Raji (cell line): Measurements from ENCODE around the gene CLNS1A.

Source experiments
- POLR2A ChIP-seq: IDR thresholded peaks from 2 replicates; pipeline ENCODE4 v1.6.1; 2011; ENCODE audit warnings: low read depth, low read length, control low read depth; ENCODE audit not compliant: insufficient read depth

CLNS1A gene

GRCh38 chr11:77589521-77590193, 47.9 kb downstream of the CLNS1A start, which contains the start of gene AQP11:
Gene AQP11, plus strand, starts transcription at chr11:77589953. Its CDS starts 40 bp downstream, at chr11:77589993.
- peak; percentile 61 for TF ChIP-seq POLR2A

GRCh38 chr11:77589181-77589520, 48.4 kb downstream of the CLNS1A start:
- no peak for TF ChIP-seq POLR2A

- no peak for TF ChIP-seq POLR2A
These were observed 56.8 kb downstream of the CLNS1A start for GRCh38 chr11:77580712-77581337.

GRCh38 chr11:77569676-77570070, 67.9 kb downstream of the CLNS1A start:
- no peak for TF ChIP-seq POLR2A

GRCh38 chr11:77568916-77569675, 68.5 kb downstream of the CLNS1A start:
- TF ChIP-seq POLR2A: no peak

- TF ChIP-seq POLR2A: no peak
These were observed 69.3 kb downstream of the CLNS1A start for GRCh38 chr11:77568306-77568705.
